GM12878 (cell line): ENCODE measurements around the gene HDGF. TPM values are rescaled to one million over a fixed set of nuclear protein-coding genes. Genes with fewer than 3 reads are reported as not detected.

Source experiments
- CEBPZ ChIP-seq: fragments of 150-350 bp; IDR thresholded peaks from 2 replicates; pipeline ENCODE4 v1.6.1; 2016; ENCODE audit warnings: low read depth, low read length
- GATAD2B ChIP-seq: fragments of 450-650 bp; conservative IDR thresholded peaks from 2 replicates; pipeline ENCODE4 v1.6.1; 2017; ENCODE audit warnings: low read depth, mild to moderate bottlenecking, moderate library complexity
- NR2C1 ChIP-seq: fragments of 450-650 bp; IDR thresholded peaks from 2 replicates; pipeline ENCODE4 v1.6.1; 2017; ENCODE audit warnings: antibody characterized with exemption, mild to moderate bottlenecking, moderate library complexity
- PBX3 ChIP-seq: IDR thresholded peaks from 2 replicates; pipeline ENCODE4 v1.6.1; 2011; ENCODE audit warnings: mild to moderate bottlenecking, low read depth, low read length, moderate library complexity; ENCODE audit not compliant: insufficient replicate concordance
- REST ChIP-seq: IDR thresholded peaks from 2 replicates; pipeline ENCODE4 v1.6.1; 2012; ENCODE audit warnings: mild to moderate bottlenecking, low read depth, low read length
- polyA plus RNA-seq, 11 experiments: library from polyadenylated mRNA; depleted of rRNA in 4 of 11; unstranded in 6 of 11; stranded (reverse) in 5 of 11; fragments of >200 nt; fragmentation: Nextera tagmentation in 4 of 11; fragmentation: Illumina TruSeq in 1 of 11; extraction: Ambion mirVana in 4 of 11; extraction: Trizol in 1 of 11; gene quantifications; 1 replicate in 1 of 11; 2 replicates in 10 of 11; pipeline versions ENCODE4 v1.2.1 to v1.2.3, GENCODE V29; 2011 to 2016; ENCODE audit warnings: inconsistent platforms in 2 of 11, missing spikeins in 2 of 11, low read depth in 1 of 11
- total RNA-seq, 4 experiments: library from RNA; depleted of rRNA in 3 of 4; stranded (reverse); fragments of >200 nt in 3 of 4; fragmentation: Illumina TruSeq in 1 of 4; extraction: Trizol in 1 of 4; gene quantifications; 2 replicates each; pipeline versions ENCODE4 v1.2.1 to v1.2.3, GENCODE V29; 2013 to 2021

The HDGF gene
- total and polyA plus RNA-seq, 10 of the 15 experiments (the other 5 are each of a cell fraction or from before 2014, with no cell fraction given): 28.3 to 372 (median 209) TPM

GRCh38 chr1:156700736-156701531 lies 50.5 kb downstream of the HDGF start (continued):
- TF ChIP-seq CEBPZ (no peak), GATAD2B (no peak), PBX3 (no peak), NR2C1 (no peak), REST (no peak)
- TF ChIP-seq, all 136 proteins: peak for 0
